ENCODE measurements around the gene MACROH2A1. TPM values are rescaled to one million over a fixed set of nuclear protein-coding genes. Genes with fewer than 3 reads are reported as not detected.

MACROH2A1 gene
- total and polyA plus RNA-seq, 4 experiments from 2014 or later, result 100 to 181 (median 108) TPM

- Mint-ChIP-seq H3K4me1 (peaks cover 0 to 3% (median 0%) of the 10 kb centered on the region in 4 donors), H3K4me3 (no peak overlapping the region), H3K9me3 (peaks cover 0 to 14% (median 7%) of the 10 kb centered on the region in 8 donors), H3K27ac (no peak overlapping the region), H3K27me3 (peaks cover 21 to 23% of the 10 kb centered on the region in 2 donors), H3K36me3 (peaks cover 0 to 4% of the 10 kb centered on the region in 2 donors)
- Histone ChIP-seq H3K36me3 (ENCODE audit: insufficient read depth, low read length) (no peaks in the 10 kb centered on the region), H3K27me3 (ENCODE audit: insufficient read depth, low read length) (peaks cover 6% of the 10 kb centered on the region), H3K9me3 (ENCODE audit: control insufficient read depth in 1 of 2, low read length in 2 of 2) (no peaks in the 10 kb centered on the region), H3K27ac (ENCODE audit: low read depth, low read length) (no peak overlapping the region), H3K4me1 (ENCODE audit: insufficient read depth, low read length) (no peaks in the 10 kb centered on the region), H3K4me3 (ENCODE audit: low read length in 2 of 2) (no peak overlapping the region)
- DNase-seq, result peak in 4 of 5 donors; percentile 19 to 30 (median 24)
- ChIA-PET CTCF (ENCODE audit: partially characterized antibody) (interaction anchor here (0.6 to 3.8 kb wide), 18 partner anchors 8 to 1549 kb away, joined by 3 to 30 read pairs (median 4); no protein-coding TSS in a partner anchor), POLR2A (ENCODE audit: partially characterized antibody) (no interaction called here)
- intact Hi-C loops (cut with micrococcal nuclease), result no loop called here
Observed at GRCh38 chr5:135426102-135427082, 27.4 kb upstream of the MACROH2A1 start.

DNA sequence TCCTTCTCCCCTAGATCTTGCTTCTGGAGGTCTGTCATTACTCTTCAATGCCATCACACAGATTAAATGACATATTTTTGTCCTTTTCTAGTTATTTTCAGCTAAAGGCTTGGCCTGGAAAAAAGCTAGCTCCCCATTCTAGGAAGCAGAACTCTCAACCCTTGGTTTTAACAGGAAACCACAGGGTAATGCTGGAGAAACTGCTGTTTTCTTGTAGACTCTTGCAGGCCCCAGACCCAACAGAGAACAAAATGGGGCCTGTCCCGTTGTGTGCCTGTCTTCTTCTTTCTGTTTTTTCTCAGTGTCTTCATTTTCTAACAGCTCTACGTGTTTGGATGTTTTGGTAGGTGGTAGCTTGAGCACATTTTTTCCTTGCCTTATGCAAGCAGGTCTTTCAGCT, 26.6 kb upstream of the MACROH2A1 start:
- Mint-ChIP-seq H3K4me3 (no peak overlapping the region), H3K9me3 (peaks cover 0 to 18% (median 7%) of the 10 kb centered on the region in 8 donors), H3K36me3 (peaks cover 0 to 4% of the 10 kb centered on the region in 2 donors), H3K27ac (no peak overlapping the region), H3K27me3 (peaks cover 25 to 27% of the 10 kb centered on the region in 2 donors), H3K4me1 (peaks cover 0 to 3% (median 0%) of the 10 kb centered on the region in 4 donors)
- Histone ChIP-seq H3K4me3 (ENCODE audit: low read length in 2 of 2) (no peak overlapping the region), H3K9me3 (ENCODE audit: control insufficient read depth in 1 of 2, low read length in 2 of 2) (no peaks in the 10 kb centered on the region), H3K36me3 (ENCODE audit: insufficient read depth, low read length) (no peaks in the 10 kb centered on the region), H3K27ac (ENCODE audit: low read depth, low read length) (no peak overlapping the region), H3K4me1 (ENCODE audit: insufficient read depth, low read length) (no peaks in the 10 kb centered on the region), H3K27me3 (ENCODE audit: insufficient read depth, low read length) (peaks cover 6% of the 10 kb centered on the region)
- no peak for DNase-seq
- intact Hi-C loops (cut with micrococcal nuclease), result no loop called here
- POLR2A ChIA-PET (ENCODE audit: partially characterized antibody), result no interaction called here
- CTCF ChIA-PET (ENCODE audit: partially characterized antibody), result interaction anchor here (0.6 to 3.8 kb wide), 18 partner anchors 9 to 1548 kb away, joined by 3 to 30 read pairs (median 4); no protein-coding TSS in a partner anchor

GRCh38 chr5:135423846-135424168, 24.8 kb upstream of the MACROH2A1 start:
- CTCF ChIA-PET (ENCODE audit: partially characterized antibody), result interaction anchor here (0.9 to 3.8 kb wide), 4 partner anchors 14 to 43 kb away, joined by 4 to 11 read pairs (median 5); no protein-coding TSS in a partner anchor
- H3K4me1 Mint-ChIP-seq, result peaks cover 0 to 3% (median 0%) of the 10 kb centered on the region in 4 donors

GRCh38 chr5:135423146-135423845, 24.3 kb upstream of the MACROH2A1 start:
- Mint-ChIP-seq H3K27ac (no peak overlapping the region), H3K36me3 (no peaks in the 10 kb centered on the region), H3K4me1 (peaks cover 0 to 3% (median 0%) of the 10 kb centered on the region in 4 donors), H3K4me3 (no peak overlapping the region), H3K9me3 (peaks cover 0 to 31% (median 12%) of the 10 kb centered on the region in 8 donors), H3K27me3 (peaks cover 31 to 36% of the 10 kb centered on the region in 2 donors)
- DNase-seq, result no peak
- Histone ChIP-seq H3K27ac (ENCODE audit: low read depth, low read length) (no peak overlapping the region), H3K9me3 (ENCODE audit: control insufficient read depth in 1 of 2, low read length in 2 of 2) (no peaks in the 10 kb centered on the region), H3K4me3 (ENCODE audit: low read length in 2 of 2) (no peak overlapping the region), H3K4me1 (ENCODE audit: insufficient read depth, low read length) (no peaks in the 10 kb centered on the region), H3K36me3 (ENCODE audit: insufficient read depth, low read length) (no peaks in the 10 kb centered on the region), H3K27me3 (ENCODE audit: insufficient read depth, low read length) (peaks cover 6% of the 10 kb centered on the region)
- intact Hi-C loops (cut with micrococcal nuclease), result no loop called here
- ChIA-PET POLR2A (ENCODE audit: partially characterized antibody) (no interaction called here), CTCF (ENCODE audit: partially characterized antibody) (interaction anchor here (0.9 to 3.8 kb wide), 3 partner anchors 18 to 43 kb away, joined by 4 to 11 read pairs (median 6); no protein-coding TSS in a partner anchor)

More at GRCh38 chr5:135423846-135424168, 24.8 kb upstream of the MACROH2A1 start:
- H3K4me3 ChIP-seq (ENCODE audit: low read length in 2 of 2), result no peak overlapping the region
- Mint-ChIP-seq H3K4me3 (no peak overlapping the region), H3K27ac (no peak overlapping the region), H3K36me3 (peaks cover 0 to 1% of the 10 kb centered on the region in 2 donors), H3K9me3 (peaks cover 0 to 31% (median 13%) of the 10 kb centered on the region in 8 donors), H3K27me3 (peaks cover 30 to 33% of the 10 kb centered on the region in 2 donors)
- POLR2A ChIA-PET (ENCODE audit: partially characterized antibody), result no interaction called here
- intact Hi-C loops (cut with micrococcal nuclease), result no loop called here
- H3K9me3 ChIP-seq (ENCODE audit: control insufficient read depth in 1 of 2, low read length in 2 of 2), result no peaks in the 10 kb centered on the region
- H3K27ac ChIP-seq (ENCODE audit: low read depth, low read length), result no peak overlapping the region
- DNase-seq, result no peak
- H3K27me3 ChIP-seq (ENCODE audit: insufficient read depth, low read length), result peaks cover 6% of the 10 kb centered on the region
- H3K4me1 ChIP-seq (ENCODE audit: insufficient read depth, low read length), result no peaks in the 10 kb centered on the region
- no peaks in the 10 kb centered on the region for H3K36me3 ChIP-seq (ENCODE audit: insufficient read depth, low read length)

GRCh38 chr5:135422419-135422818, 23.4 kb upstream of the MACROH2A1 start:
- no peak overlapping the region for H3K4me3 Mint-ChIP-seq
- ChIA-PET CTCF (ENCODE audit: partially characterized antibody) (interaction anchor here (1.0 kb wide), 1 partner anchor 11 kb away, joined by 3 read pairs; no protein-coding TSS in a partner anchor), POLR2A (ENCODE audit: partially characterized antibody) (no interaction called here)
- H3K36me3 ChIP-seq (ENCODE audit: insufficient read depth, low read length), result no peaks in the 10 kb centered on the region
- peaks cover 34 to 39% of the 10 kb centered on the region in 2 donors for H3K27me3 Mint-ChIP-seq
- no peaks in the 10 kb centered on the region for H3K36me3 Mint-ChIP-seq
- no peak overlapping the region for H3K27ac Mint-ChIP-seq
- no peaks in the 10 kb centered on the region for H3K4me1 ChIP-seq (ENCODE audit: insufficient read depth, low read length)
- no peak overlapping the region for H3K4me3 ChIP-seq (ENCODE audit: low read length in 2 of 2)
- peaks cover 3% of the 10 kb centered on the region for H3K27me3 ChIP-seq (ENCODE audit: insufficient read depth, low read length)
- no peak for DNase-seq
- no peak overlapping the region for H3K27ac ChIP-seq (ENCODE audit: low read depth, low read length)
- intact Hi-C loops (cut with micrococcal nuclease), result no loop called here
- no peaks in the 10 kb centered on the region for H3K9me3 ChIP-seq (ENCODE audit: control insufficient read depth in 1 of 2, low read length in 2 of 2)
- H3K9me3 Mint-ChIP-seq, result peaks cover 0 to 29% (median 12%) of the 10 kb centered on the region in 8 donors
- peaks cover 0 to 3% (median 0%) of the 10 kb centered on the region in 4 donors for H3K4me1 Mint-ChIP-seq

GRCh38 chr5:135417083-135417482, 18.1 kb upstream of the MACROH2A1 start:
- no peak overlapping the region for H3K4me3 ChIP-seq (ENCODE audit: low read length in 2 of 2)
- Mint-ChIP-seq H3K4me3 (no peak overlapping the region), H3K4me1 (no peaks in the 10 kb centered on the region), H3K27me3 (peaks cover 30 to 33% of the 10 kb centered on the region in 2 donors), H3K36me3 (no peaks in the 10 kb centered on the region), H3K27ac (no peak overlapping the region), H3K9me3 (peaks cover 0 to 29% (median 12%) of the 10 kb centered on the region in 8 donors)
- no peaks in the 10 kb centered on the region for H3K9me3 ChIP-seq (ENCODE audit: control insufficient read depth in 1 of 2, low read length in 2 of 2)
- ChIA-PET CTCF (ENCODE audit: partially characterized antibody) (no interaction called here), POLR2A (ENCODE audit: partially characterized antibody) (no interaction called here)
- H3K27me3 ChIP-seq (ENCODE audit: insufficient read depth, low read length), result no peaks in the 10 kb centered on the region
- no peak for DNase-seq
- intact Hi-C loops (cut with micrococcal nuclease), result no loop called here
- no peaks in the 10 kb centered on the region for H3K36me3 ChIP-seq (ENCODE audit: insufficient read depth, low read length)
- no peak overlapping the region for H3K27ac ChIP-seq (ENCODE audit: low read depth, low read length)
- H3K4me1 ChIP-seq (ENCODE audit: insufficient read depth, low read length), result no peaks in the 10 kb centered on the region

Measured in CD4-positive, alpha-beta memory T cell (primary cell).